Renal cortical epithelial cell (primary cell): ENCODE results near the gene ACAD11. TPM values are rescaled to one million over a fixed set of nuclear protein-coding genes. Genes with fewer than 3 reads are reported as not detected.

ENCODE experiments used
- DNase-seq: peaks from one replicate; pipeline ENCODE4 v3.0.0-alpha.2; 2011; ENCODE audit warnings: low read depth
- total RNA-seq: library from RNA; depleted of rRNA; stranded (reverse); fragments of >200 nt; gene quantifications from 2 replicates; pipeline ENCODE4 v1.2.3, GENCODE V29; 2014

ACAD11 gene
- total RNA-seq, 1 donor from 2014 or later, result 81.0 TPM

GRCh38 chr3:132555306-132556035, 104.1 kb downstream of the ACAD11 start:
- no peak for DNase-seq

- DNase-seq, result no peak
These were observed 105.2 kb downstream of the ACAD11 start for GRCh38 chr3:132554437-132554836.

- DNase-seq, result no peak
These were observed 105.8 kb downstream of the ACAD11 start for GRCh38 chr3:132553826-132554225.

DNA sequence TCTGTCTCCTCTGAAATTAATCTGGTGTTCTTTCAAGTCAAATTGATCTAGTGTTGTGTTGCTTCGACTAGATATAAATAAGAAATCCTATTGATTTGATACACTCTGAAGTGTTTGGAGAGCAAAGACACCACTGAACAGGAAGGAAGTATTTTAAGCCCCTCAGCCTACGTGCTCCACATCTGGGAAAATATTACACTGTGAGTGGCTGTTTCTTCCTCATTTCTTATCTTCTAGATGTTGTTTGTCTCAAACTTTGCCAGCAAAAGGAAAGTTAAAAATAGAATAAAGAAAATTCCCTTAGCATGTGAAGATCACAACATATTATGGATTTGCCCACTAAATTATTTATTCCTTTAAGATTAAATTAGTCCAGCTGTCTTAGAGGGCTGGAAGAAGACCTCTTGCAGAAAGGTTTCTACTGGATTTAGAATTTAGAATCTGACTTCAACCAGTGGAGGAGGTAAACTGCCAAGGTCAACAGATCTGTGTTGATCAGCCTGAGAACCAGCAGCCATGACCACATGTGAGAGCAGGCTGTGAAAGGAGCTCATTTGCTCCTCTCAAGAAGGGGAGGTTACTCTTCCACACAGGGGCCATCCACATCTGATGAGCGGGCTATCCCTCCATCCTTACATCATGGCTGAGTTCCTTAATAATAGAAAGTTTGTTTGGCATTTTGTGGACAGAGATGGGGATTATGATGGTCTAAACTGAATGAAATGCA, 108.9 kb downstream of the ACAD11 start:
- no peak for DNase-seq

DNA sequence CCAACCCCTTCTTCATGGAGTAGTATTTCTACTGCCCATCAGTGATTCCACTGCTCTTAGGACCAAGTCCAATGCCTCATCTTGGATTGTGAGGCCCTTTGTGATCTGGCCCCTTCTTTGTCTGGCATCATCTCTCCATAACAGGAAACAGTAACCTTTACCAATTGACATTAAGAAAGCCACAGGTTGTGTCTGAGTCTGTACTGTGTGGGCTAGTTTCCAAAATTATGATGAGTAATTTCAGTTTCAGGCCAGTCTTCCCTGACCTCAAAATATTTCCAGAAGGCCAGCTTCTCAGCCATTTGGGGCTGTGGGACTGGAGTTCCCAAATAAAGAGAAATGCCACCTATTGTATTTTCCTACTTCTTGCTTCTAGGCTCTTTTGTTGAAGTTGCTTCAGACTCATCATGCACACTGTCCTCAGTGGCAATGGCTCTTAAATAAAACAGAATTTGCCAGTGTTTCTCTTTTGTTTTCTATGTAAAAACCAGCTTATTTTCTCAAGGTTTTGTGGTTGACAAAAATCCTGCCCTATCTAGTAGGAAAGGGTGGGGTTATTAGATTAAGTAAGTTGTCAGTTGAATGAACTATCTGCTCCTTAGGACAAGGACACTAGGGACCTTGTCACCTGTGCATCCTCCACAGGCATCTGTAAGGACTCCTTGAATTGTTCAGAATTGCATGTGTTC, 109.6 kb downstream of the ACAD11 start:
- DNase-seq, result no peak

DNA sequence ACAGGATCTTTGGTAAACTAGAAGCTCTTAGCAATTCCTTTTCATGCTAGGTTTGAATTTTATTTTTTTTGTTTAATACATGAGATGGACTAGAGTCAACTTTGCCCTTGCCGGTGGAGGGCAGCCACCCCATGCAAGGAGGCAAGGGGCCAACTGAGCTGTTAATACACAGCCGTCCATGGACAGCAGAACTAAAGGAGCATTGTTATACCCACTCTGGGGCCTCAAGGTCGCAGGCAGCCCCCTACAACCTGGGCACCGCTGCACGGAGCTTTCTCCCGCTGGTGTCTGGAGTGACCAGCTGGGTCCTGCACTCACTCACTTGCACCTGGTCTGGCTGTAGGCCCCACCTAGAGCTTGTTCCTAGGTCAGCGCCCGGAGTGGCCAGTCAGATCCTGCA, 110.4 kb downstream of the ACAD11 start:
- no peak for DNase-seq

DNA sequence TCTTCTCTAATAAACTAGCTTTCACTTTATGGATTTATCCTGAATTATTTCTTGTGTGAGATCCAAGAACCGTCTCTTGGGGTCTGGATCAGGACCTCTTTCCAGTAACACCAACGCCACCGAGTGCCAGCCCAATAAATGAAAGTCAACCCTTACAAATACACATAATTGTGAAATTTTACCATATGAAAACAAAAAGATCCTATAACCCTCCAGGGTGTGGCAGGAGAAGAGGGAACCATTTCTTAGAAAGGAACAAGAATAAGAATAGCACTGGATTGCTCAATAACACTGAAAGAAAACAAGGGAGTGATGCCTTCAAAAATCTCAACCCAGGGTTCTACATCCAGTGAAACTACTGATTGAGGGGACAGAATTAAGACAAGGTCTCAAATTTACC, 114.1 kb downstream of the ACAD11 start:
- no peak for DNase-seq

DNA sequence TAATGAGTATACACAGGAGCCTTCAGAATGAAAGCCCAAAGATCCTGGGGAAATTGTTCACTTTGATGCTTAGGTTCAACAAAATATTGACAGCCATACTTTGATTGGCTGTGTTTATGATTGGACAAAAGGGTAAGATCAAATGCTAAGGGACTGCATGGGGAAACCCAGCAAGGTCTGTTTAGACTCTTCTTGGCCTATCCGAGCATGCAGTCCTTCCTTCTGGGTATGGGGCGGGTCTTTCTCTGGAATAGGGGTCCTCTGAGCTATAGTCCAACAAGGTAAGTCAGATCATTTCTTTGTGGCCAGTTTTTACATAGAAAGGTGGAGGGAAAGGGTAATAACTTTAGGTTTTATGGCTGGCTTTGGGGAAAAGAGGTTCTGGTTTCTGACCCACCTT, 115.5 kb downstream of the ACAD11 start:
- DNase-seq, result no peak

GRCh38 chr3:132543011-132543739, 116.4 kb downstream of the ACAD11 start:
- DNase-seq, result peak; percentile 87

- DNase-seq, result no peak
These were observed 117.0 kb downstream of the ACAD11 start for GRCh38 chr3:132542577-132542976.

- no peak for DNase-seq
These were observed 119.9 kb downstream of the ACAD11 start for GRCh38 chr3:132539681-132540080.

- DNase-seq, result peak; percentile 9
These were observed 121.5 kb downstream of the ACAD11 start for GRCh38 chr3:132538072-132538471.

GRCh38 chr3:132537297-132537696, 122.3 kb downstream of the ACAD11 start:
- no peak for DNase-seq

DNA sequence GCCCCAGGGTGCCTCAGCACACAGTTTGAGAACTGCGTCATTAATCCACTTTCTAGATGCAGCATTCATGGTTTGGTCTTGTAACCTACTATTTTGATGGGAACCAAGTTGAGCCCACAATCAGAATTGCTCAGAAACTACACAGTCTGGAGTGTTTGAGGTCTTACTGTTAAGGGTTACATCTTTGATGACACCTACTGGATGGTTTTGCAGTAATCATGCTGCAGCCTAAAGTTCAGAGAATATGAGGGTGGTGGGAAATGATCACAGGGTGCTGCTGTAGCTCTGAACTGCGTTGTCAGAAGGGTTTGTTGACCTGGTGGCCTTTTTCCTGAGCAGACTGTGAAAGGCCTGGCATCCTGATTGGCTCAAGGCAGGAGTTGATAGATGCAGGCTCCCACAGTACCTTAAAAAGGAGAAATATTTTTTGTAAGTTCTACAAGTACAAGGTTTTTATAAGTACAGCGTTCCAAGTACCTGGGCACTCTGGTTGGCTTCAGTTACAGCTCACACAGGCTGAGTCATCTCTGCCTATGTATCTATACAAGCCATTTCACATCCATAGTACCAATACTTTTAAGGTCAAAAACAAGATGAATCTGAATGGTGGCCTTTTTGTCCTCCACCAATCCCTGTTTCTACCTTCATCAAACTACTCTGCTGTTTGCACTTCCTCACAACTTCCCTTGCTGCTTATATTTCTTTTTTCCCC, 123.0 kb downstream of the ACAD11 start:
- DNase-seq, result no peak

GRCh38 chr3:132535575-132536441, 123.8 kb downstream of the ACAD11 start:
- DNase-seq, result peak; percentile 82

- DNase-seq, result no peak
These were observed 129.0 kb downstream of the ACAD11 start for GRCh38 chr3:132530624-132531023.

DNA sequence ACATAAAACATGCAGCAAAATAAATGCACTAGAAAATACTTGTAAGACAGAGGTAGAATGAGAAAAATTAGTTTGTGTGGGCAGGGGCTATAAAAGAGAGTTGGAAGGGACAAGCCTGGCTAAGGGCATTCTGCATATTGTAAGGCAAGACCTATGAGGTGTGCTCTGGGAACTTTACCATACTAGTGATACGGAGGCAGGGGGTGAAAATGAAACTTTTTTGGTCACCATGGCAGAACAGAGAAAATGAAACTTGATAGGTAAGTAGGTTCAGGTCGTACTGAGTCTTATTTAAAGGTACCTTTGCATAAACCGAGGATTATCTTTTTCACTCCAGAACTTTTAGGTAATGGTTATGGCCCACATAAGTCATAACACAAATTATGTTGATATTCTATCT, 137.3 kb downstream of the ACAD11 start:
- no peak for DNase-seq

DNA sequence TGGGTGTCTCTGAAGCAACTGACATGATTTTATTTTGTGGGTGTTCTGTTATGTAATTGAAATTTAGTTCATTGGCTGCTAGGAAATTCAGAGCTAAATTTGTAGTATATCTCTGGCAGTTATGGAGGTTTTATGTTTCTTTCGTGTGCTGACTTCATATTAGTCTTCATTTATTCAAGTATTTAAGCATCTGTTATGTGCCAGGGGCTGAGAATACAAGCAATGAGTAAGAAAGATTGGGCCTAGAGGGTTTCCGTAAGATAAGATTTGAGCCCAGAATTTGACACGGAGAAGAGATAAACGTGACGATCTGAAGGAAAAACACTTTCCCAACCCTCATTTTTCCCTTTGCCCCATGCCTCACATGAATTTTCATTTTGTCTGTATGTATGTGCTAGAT, 137.7 kb downstream of the ACAD11 start:
- no peak for DNase-seq

DNA sequence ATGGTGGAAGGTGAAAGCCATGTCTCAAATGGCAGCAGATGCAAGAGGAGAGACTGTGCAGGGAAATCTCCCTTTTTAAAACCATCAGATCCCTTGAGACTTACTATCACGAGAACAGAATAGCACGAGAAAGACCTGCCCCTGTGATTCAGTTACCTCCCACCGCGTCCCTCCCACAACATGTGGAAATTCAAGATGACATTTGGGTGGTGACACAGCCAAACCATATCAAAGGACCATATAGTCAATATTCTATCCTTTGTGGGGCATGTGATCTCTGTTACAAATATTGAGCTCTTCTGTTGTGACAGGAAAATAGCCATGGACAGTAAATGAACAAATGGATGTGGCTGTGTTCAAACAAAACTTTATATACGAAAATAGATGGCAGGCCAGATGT, 139.7 kb downstream of the ACAD11 start:
- no peak for DNase-seq

DNA sequence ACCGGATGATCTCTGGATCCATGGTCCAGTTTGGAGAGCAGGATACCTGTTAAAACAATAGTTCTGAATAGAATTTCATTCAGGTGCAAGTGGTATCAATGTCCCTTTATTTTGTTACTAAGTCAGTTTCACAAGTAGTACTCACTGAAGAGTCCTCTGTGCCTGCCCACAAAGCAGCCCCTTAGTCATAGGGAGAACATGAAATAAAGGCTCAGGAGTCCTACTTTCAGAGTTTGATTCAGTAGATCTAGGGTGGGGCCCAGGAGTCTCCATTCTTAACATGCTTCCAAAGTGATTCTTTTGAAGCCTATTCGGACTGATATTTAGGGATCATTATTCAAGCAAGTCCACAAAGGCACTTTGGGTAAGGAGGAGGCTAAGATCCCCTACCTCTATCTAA, 142.3 kb downstream of the ACAD11 start:
- DNase-seq, result no peak

GRCh38 chr3:132513057-132513456, 146.6 kb downstream of the ACAD11 start:
- DNase-seq, result no peak
